ENCODE measurements around the gene UCN2. TPM values are rescaled to one million over a fixed set of nuclear protein-coding genes. Genes with fewer than 3 reads are reported as not detected.

The UCN2 gene
- total RNA-seq, 2 experiments from 2014 or later, result 0.16 TPM; not detected in 1

DNA sequence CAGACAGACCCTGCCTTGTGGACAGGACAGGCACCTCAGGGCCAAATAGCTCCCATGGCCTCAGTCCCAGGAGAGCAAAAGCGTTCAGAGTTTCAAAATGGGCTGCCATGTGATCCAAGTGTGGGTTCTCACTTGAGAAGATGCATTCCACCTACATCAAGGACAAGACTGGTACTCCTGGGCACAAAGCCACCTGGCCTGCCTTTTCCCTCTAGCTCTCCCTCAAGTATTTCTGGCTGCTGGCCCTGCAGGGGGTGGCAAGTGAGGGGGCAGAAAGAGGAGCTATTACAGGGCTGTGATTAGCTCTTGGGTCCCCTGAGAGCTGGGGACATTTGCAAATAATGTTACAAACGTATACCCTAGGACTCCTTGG is 38.0 kb upstream of the UCN2 start:
- H3K27ac ChIP-seq (ENCODE audit: low read depth, low read length, poor library complexity, severe bottlenecking), result no peak overlapping the region
- TF ChIP-seq EZH2phosphoT487 (IDR thresholded peaks at IDR 0.05; ENCODE audit: borderline replicate concordance, low read depth, low read length) (no peak), CTCF (conservative IDR thresholded peaks at IDR 0.05; ENCODE audit: low read length) (no peak)
- ChIA-PET CTCF (ENCODE audit: unreplicated experiment) (no interaction called here), POLR2A (interaction anchor here (0.7 kb wide), 1 partner anchor 29 kb away, joined by 3 read pairs; no protein-coding TSS in a partner anchor)
- H3K4me2 ChIP-seq (ENCODE audit: low read length), result no peak overlapping the region
- H3K79me2 ChIP-seq (ENCODE audit: insufficient read depth, low read depth, low read length), result no peaks in the 10 kb centered on the region
- H3K4me3 ChIP-seq (ENCODE audit: low read depth, low read length, poor library complexity, severe bottlenecking), result no peak overlapping the region
- no peaks in the 10 kb centered on the region for H3K4me1 ChIP-seq (ENCODE audit: insufficient read depth, low read length, poor library complexity, severe bottlenecking)
- peaks cover 91% of the 10 kb centered on the region for H3K36me3 ChIP-seq (ENCODE audit: insufficient read depth, low read length)
- intact Hi-C loops (cut with micrococcal nuclease; ENCODE audit: unreplicated experiment), result no loop called here
- no peak for DNase-seq (ENCODE audit: low spot score)
- no TSS peak for BruUV-seq (replicated peaks)
- H3K9me2 ChIP-seq (ENCODE audit: insufficient read depth, low read length), result no peaks in the 10 kb centered on the region
- no peaks in the 10 kb centered on the region for H3K9me3 ChIP-seq (ENCODE audit: low read length)
- no peaks in the 10 kb centered on the region for H4K20me1 ChIP-seq (ENCODE audit: insufficient read depth, low read length)
- H2AFZ ChIP-seq (ENCODE audit: low read length), result no peak overlapping the region

DNA sequence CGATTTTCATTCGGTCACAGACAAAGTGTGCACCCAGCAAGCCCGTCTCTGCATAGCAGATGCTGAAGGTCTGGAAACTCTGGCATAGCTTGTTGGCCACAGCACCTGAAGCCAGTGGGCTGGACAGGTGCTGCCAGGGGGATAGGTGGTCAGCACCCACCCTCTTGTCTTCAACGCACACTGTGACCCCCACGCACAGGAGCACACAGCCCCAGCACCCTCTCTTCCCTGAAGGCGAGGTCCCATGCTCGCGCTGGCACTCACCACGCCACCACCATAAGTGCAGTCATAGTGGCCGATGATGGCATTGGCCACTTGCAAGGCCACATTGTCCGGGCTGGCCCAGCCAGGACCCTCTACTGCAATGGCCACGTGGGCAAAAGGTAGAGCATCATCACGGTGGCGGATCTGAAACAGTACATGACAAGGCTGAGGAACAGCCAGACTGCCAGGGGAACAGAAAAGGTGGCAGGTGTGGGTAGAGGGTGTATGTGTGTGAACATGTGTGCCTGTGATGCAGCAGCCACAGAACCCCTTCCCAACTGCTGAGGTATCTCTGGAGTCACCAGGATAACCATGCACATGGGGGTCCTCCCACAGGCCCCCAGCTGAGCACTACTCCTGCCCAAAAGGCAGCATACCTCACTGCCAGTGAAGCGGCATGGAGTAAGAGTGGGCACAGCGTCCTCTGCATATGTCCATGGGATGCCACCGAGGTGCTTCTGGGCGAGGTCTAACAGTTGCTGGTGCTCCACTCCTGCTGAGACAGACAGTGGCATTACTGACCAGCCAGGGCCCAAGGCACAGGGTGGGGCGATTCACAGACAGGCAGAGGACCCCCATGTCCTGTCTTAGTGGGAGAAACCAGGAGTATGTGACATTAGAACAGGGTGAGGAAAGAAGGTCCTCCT is 37.4 kb upstream of the UCN2 start:
- H3K79me2 ChIP-seq (ENCODE audit: insufficient read depth, low read depth, low read length), result no peaks in the 10 kb centered on the region
- no peaks in the 10 kb centered on the region for H3K4me1 ChIP-seq (ENCODE audit: insufficient read depth, low read length, poor library complexity, severe bottlenecking)
- no peak overlapping the region for H2AFZ ChIP-seq (ENCODE audit: low read length)
- BruUV-seq (replicated peaks), result no TSS peak
- no peak for TF ChIP-seq CTCF (conservative IDR thresholded peaks at IDR 0.05; ENCODE audit: low read length)
- no peak for TF ChIP-seq EZH2phosphoT487 (IDR thresholded peaks at IDR 0.05; ENCODE audit: borderline replicate concordance, low read depth, low read length)
- H3K9me3 ChIP-seq (ENCODE audit: low read length), result no peaks in the 10 kb centered on the region
- peaks cover 86% of the 10 kb centered on the region for H3K36me3 ChIP-seq (ENCODE audit: insufficient read depth, low read length)
- H3K9me2 ChIP-seq (ENCODE audit: insufficient read depth, low read length), result no peaks in the 10 kb centered on the region
- no peak overlapping the region for H3K27ac ChIP-seq (ENCODE audit: low read depth, low read length, poor library complexity, severe bottlenecking)
- intact Hi-C loops (cut with micrococcal nuclease; ENCODE audit: unreplicated experiment), result no loop called here
- ChIA-PET POLR2A (no interaction called here), CTCF (ENCODE audit: unreplicated experiment) (no interaction called here)
- H3K4me3 ChIP-seq (ENCODE audit: low read depth, low read length, poor library complexity, severe bottlenecking), result no peak overlapping the region
- no peaks in the 10 kb centered on the region for H4K20me1 ChIP-seq (ENCODE audit: insufficient read depth, low read length)
- DNase-seq (ENCODE audit: low spot score), result no peak
- no peak overlapping the region for H3K4me2 ChIP-seq (ENCODE audit: low read length)

Data from OCI-LY7 (cell line).